NCI-H187 (cell line): ENCODE measurements around the gene FGFBP3.

Experiments used
- DNase-seq, 2 experiments: peaks; one replicate each; lab custom pipeline; 2025; lab: John Stamatoyannopoulos, UW

Gene FGFBP3

GRCh38 chr10:91856637-91857036, 52.6 kb downstream of the FGFBP3 start:
- no peak for DNase-seq
